Erythroblast (primary cell): ENCODE results near the gene MB.

Source experiments
- GATA1 ChIP-seq: IDR thresholded peaks from 2 replicates; pipeline ENCODE4 v1.6.1; 2011; ENCODE audit warnings: low read depth, mild to moderate bottlenecking, control low read depth, low read length, moderate library complexity
- POLR2A ChIP-seq: IDR thresholded peaks from 2 replicates; pipeline ENCODE4 v1.6.1; 2011; ENCODE audit warnings: mild to moderate bottlenecking, low read length

- TF ChIP-seq POLR2A (no peak), GATA1 (no peak)
Measured at GRCh38 chr22:35643991-35644390, 26.9 kb upstream of the MB start.
